Type B pancreatic cell (in vitro differentiated cells): ENCODE measurements around the gene TSPAN5. TPM values are rescaled to one million over a fixed set of nuclear protein-coding genes. Genes with fewer than 3 reads are reported as not detected.

ENCODE experiments used
- DNase-seq: peaks from one replicate; pipeline ENCODE4 v3.0.0; 2021; ENCODE audit warnings: mixed read lengths; ENCODE audit not compliant: unreplicated experiment; ENCODE audit errors: extremely low spot score
- H3K27ac Mint-ChIP-seq: 2 replicates; pipeline ENCODE4 v1.8.0; 2021; ENCODE audit warnings: mild to moderate bottlenecking, mixed read lengths
- H3K27me3 Mint-ChIP-seq: 2 replicates; pipeline ENCODE4 v1.8.0; 2021; ENCODE audit warnings: mixed read lengths
- H3K36me3 Mint-ChIP-seq: 2 replicates; pipeline ENCODE4 v1.8.0; 2021; ENCODE audit warnings: mixed read lengths
- H3K4me1 Mint-ChIP-seq: one replicate; pipeline ENCODE4 v1.8.0; 2021; ENCODE audit warnings: mixed read lengths; ENCODE audit not compliant: unreplicated experiment
- H3K4me3 Mint-ChIP-seq: 2 replicates; pipeline ENCODE4 v1.8.0; 2021; ENCODE audit warnings: mild to moderate bottlenecking, mixed read lengths
- H3K9me3 Mint-ChIP-seq: 2 replicates; pipeline ENCODE4 v1.8.0; 2021; ENCODE audit warnings: mixed read lengths
- CTCF ChIP-seq: fragments of 200-600 bp; sonication (generic); conservative IDR thresholded peaks from 2 replicates; pipeline ENCODE4 v1.5.0; 2021; ENCODE audit warnings: antibody characterized with exemption, mild to moderate bottlenecking
- total RNA-seq: library from RNA; stranded (reverse); gene quantifications from 2 replicates; pipeline ENCODE4 v1.2.1, GENCODE V29; 2021; ENCODE audit warnings: low replicate concordance

TSPAN5 gene
- total RNA-seq, 1 donor from 2014 or later, result 26.9 TPM

GRCh38 chr4:98686847-98687246 is 28.4 kb upstream of the TSPAN5 start:
- TF ChIP-seq CTCF, result no peak
- no peak for DNase-seq
- H3K4me3 Mint-ChIP-seq, result no peak overlapping the region
- no peak overlapping the region for H3K27ac Mint-ChIP-seq
- H3K4me1 Mint-ChIP-seq, result peaks cover 5% of the 10 kb centered on the region
- no peaks in the 10 kb centered on the region for H3K9me3 Mint-ChIP-seq
- no peaks in the 10 kb centered on the region for H3K36me3 Mint-ChIP-seq
- no peaks in the 10 kb centered on the region for H3K27me3 Mint-ChIP-seq

GRCh38 chr4:98686043-98686707 is 27.8 kb upstream of the TSPAN5 start:
- Mint-ChIP-seq H3K27me3 (no peaks in the 10 kb centered on the region), H3K9me3 (no peaks in the 10 kb centered on the region), H3K36me3 (no peaks in the 10 kb centered on the region)

GRCh38 chr4:98685225-98686042 is 27.0 kb upstream of the TSPAN5 start:
- peaks cover 5% of the 10 kb centered on the region for H3K4me1 Mint-ChIP-seq
- TF ChIP-seq CTCF, result no peak
- H3K4me3 Mint-ChIP-seq, result no peak overlapping the region
- H3K9me3 Mint-ChIP-seq, result no peaks in the 10 kb centered on the region
- no peak for DNase-seq
- H3K36me3 Mint-ChIP-seq, result no peaks in the 10 kb centered on the region
- no peaks in the 10 kb centered on the region for H3K27me3 Mint-ChIP-seq
- no peak overlapping the region for H3K27ac Mint-ChIP-seq

More at GRCh38 chr4:98686043-98686707, 27.8 kb upstream of the TSPAN5 start:
- no peak for DNase-seq
- H3K4me3 Mint-ChIP-seq, result no peak overlapping the region
- no peak for TF ChIP-seq CTCF
- peaks cover 5% of the 10 kb centered on the region for H3K4me1 Mint-ChIP-seq
- H3K27ac Mint-ChIP-seq, result no peak overlapping the region

GRCh38 chr4:98682719-98683118 is 24.3 kb upstream of the TSPAN5 start:
- Mint-ChIP-seq H3K9me3 (no peaks in the 10 kb centered on the region), H3K27me3 (no peaks in the 10 kb centered on the region), H3K36me3 (no peaks in the 10 kb centered on the region), H3K4me3 (no peak overlapping the region), H3K4me1 (peaks cover 5% of the 10 kb centered on the region), H3K27ac (no peak overlapping the region)
- no peak for DNase-seq
- no peak for TF ChIP-seq CTCF

- H3K27me3 Mint-ChIP-seq, result no peaks in the 10 kb centered on the region
- no peaks in the 10 kb centered on the region for H3K36me3 Mint-ChIP-seq
- DNase-seq, result no peak
- no peak for TF ChIP-seq CTCF
- H3K27ac Mint-ChIP-seq, result no peak overlapping the region
- no peaks in the 10 kb centered on the region for H3K9me3 Mint-ChIP-seq
- H3K4me1 Mint-ChIP-seq, result peaks cover 3% of the 10 kb centered on the region
- H3K4me3 Mint-ChIP-seq, result no peak overlapping the region
Measured at GRCh38 chr4:98680806-98681205, 22.4 kb upstream of the TSPAN5 start.
